Stimulated activated CD4-positive, alpha-beta T cell treated with anti-CD3 and anti-CD28 coated beads, Interleukin-15, amount 100 ng/mL, for 1 hour (primary cell): ENCODE results near the gene BRIX1.

Source experiments
- DNase-seq, 2 donors: peaks; one replicate each; pipeline ENCODE4 v3.0.0-alpha.2; 2020; ENCODE audit warnings: low read depth in 1 of 2, low spot score in 1 of 2

BRIX1 gene

GRCh38 chr5:34915139-34915855 is at the start of gene BRIX1, which contains the start of gene RAD1:
Gene BRIX1, plus strand, starts transcription at chr5:34915711. Its CDS starts 28 bp downstream, at chr5:34915739.
Gene RAD1, minus strand, starts transcription at chr5:34915504. Its CDS starts 612 bp downstream, at chr5:34914892.
- DNase-seq, result peak; percentile 80 to 87

- no peak for DNase-seq
Observed at GRCh38 chr5:34866989-34867471, 48.5 kb upstream of the BRIX1 start.

- DNase-seq, result no peak
Observed at GRCh38 chr5:34867660-34868059, 47.9 kb upstream of the BRIX1 start.

- no peak for DNase-seq
Observed at GRCh38 chr5:34868791-34869190, 46.7 kb upstream of the BRIX1 start.

GRCh38 chr5:34869256-34869655 is 46.3 kb upstream of the BRIX1 start:
- DNase-seq, result no peak

GRCh38 chr5:34870382-34870781 is 45.1 kb upstream of the BRIX1 start:
- DNase-seq, result no peak

- DNase-seq, result no peak
Observed at GRCh38 chr5:34876275-34876674, 39.2 kb upstream of the BRIX1 start.

- DNase-seq, result no peak
Observed at GRCh38 chr5:34881246-34881645, 34.3 kb upstream of the BRIX1 start.

- no peak for DNase-seq
Observed at GRCh38 chr5:34886392-34887119, 29.0 kb upstream of the BRIX1 start.

- DNase-seq, result no peak
Observed at GRCh38 chr5:34889394-34889793, 26.1 kb upstream of the BRIX1 start.

- no peak for DNase-seq
Observed at GRCh38 chr5:34891981-34892380, 23.5 kb upstream of the BRIX1 start.

GRCh38 chr5:34892414-34892813 is 23.1 kb upstream of the BRIX1 start:
- DNase-seq, result no peak

GRCh38 chr5:34894716-34895115 is 20.8 kb upstream of the BRIX1 start:
- no peak for DNase-seq

- DNase-seq, result no peak
Observed at GRCh38 chr5:34895641-34896419, 19.7 kb upstream of the BRIX1 start.

- no peak for DNase-seq
Observed at GRCh38 chr5:34897646-34898045, 17.9 kb upstream of the BRIX1 start.

GRCh38 chr5:34898258-34898895 is 17.1 kb upstream of the BRIX1 start:
- peak; percentile 9 to 12 for DNase-seq

GRCh38 chr5:34899066-34899465 is 16.4 kb upstream of the BRIX1 start:
- no peak for DNase-seq

GRCh38 chr5:34900652-34901051 is 14.9 kb upstream of the BRIX1 start:
- DNase-seq, result no peak

GRCh38 chr5:34903260-34903659 is 12.3 kb upstream of the BRIX1 start:
- no peak for DNase-seq

- DNase-seq, result no peak
Observed at GRCh38 chr5:34905564-34905963, 9.9 kb upstream of the BRIX1 start.

GRCh38 chr5:34913072-34913471 is 2.4 kb upstream of the BRIX1 start:
- no peak for DNase-seq
